Lung (tissue), 12 donors: ENCODE measurements around the gene PPP2R3A. TPM values are rescaled to one million over a fixed set of nuclear protein-coding genes. Genes with fewer than 3 reads are reported as not detected.

Experiments
- ATAC-seq: fragments of 200-7000 bp; cut with Tn5 transposase; one replicate; pipeline ENCODE4 v1.9.1; 2020; ENCODE audit warnings: moderate number of reproducible peaks; ENCODE audit not compliant: insufficient read depth, low FRiP score
- DNase-seq, 3 donors: peaks; one replicate each; pipeline ENCODE4 v3.0.0-alpha.2; 2013 to 2017
- H3K27ac ChIP-seq, 2 donors: one replicate each; pipeline ENCODE4 v1.5.1; 2013; ENCODE audit warnings: mild to moderate bottlenecking in 2 of 2, moderate library complexity in 2 of 2, control low read depth in 1 of 2, inconsistent platforms in 1 of 2, low read depth in 1 of 2, low read length in 1 of 2
- H3K27me3 ChIP-seq, 3 donors: one replicate each; pipeline ENCODE4 v1.5.1; 2013; ENCODE audit warnings: low read length in 2 of 3; ENCODE audit not compliant: control insufficient read depth in 3 of 3, insufficient read depth in 3 of 3
- H3K36me3 ChIP-seq, 4 donors: one replicate each; pipeline ENCODE4 v1.5.1; 2013; ENCODE audit warnings: low read length in 4 of 4, mild to moderate bottlenecking in 1 of 4, moderate library complexity in 1 of 4; ENCODE audit not compliant: control insufficient read depth in 4 of 4, insufficient read depth in 4 of 4
- H3K4me1 ChIP-seq, 5 donors: one replicate each; pipeline ENCODE4 v1.5.1; 2013; ENCODE audit warnings: low read length in 5 of 5, mild to moderate bottlenecking in 2 of 5, moderate library complexity in 1 of 5; ENCODE audit not compliant: control insufficient read depth in 5 of 5, insufficient read depth in 5 of 5
- H3K4me3 ChIP-seq: one replicate; pipeline ENCODE4 v1.5.1; 2013; ENCODE audit warnings: mild to moderate bottlenecking, control low read depth, moderate library complexity
- H3K9ac ChIP-seq, 2 donors: one replicate each; pipeline ENCODE4 v1.5.1; 2013; ENCODE audit warnings: low read length in 2 of 2, control low read depth in 1 of 2; ENCODE audit not compliant: insufficient read depth in 1 of 2
- H3K9me3 ChIP-seq, 4 donors: one replicate each; pipeline ENCODE4 v1.5.1; 2013; ENCODE audit warnings: low read length in 3 of 4, mild to moderate bottlenecking in 1 of 4, moderate library complexity in 1 of 4; ENCODE audit not compliant: control insufficient read depth in 4 of 4, insufficient read depth in 3 of 4
- CTCF ChIP-seq: IDR thresholded peaks from 2 replicates; pipeline ENCODE4 v1.5.1; 2012; ENCODE audit warnings: mild to moderate bottlenecking; ENCODE audit errors: control extremely low read depth, extremely low read depth
- WGBS, 2 donors: extraction: QIAGEN DNeasy Blood & Tissue Kit; methylation state at CpG; one replicate each; pipeline ENCODE4 v1.1.7; 2013; 5-methylcytosine and 5-hydroxymethylcytosine counted together
- polyA plus RNA-seq, 2 donors: library from polyadenylated mRNA; stranded (reverse); fragments of 200-250 nt; gene quantifications; one replicate each; pipeline ENCODE4 v1.2.1, GENCODE V29; 2013
- total RNA-seq, 2 donors: library from RNA; depleted of rRNA in 1 of 2; stranded (reverse); fragments of >200 nt in 1 of 2; gene quantifications; one replicate each; pipeline ENCODE4 v1.2.1, GENCODE V29; 2014 to 2021
- donor health status: control.
- donor health status: control.
- donor health status: Bipolar disorder and iron deficiency.
- donor health status: healthy.
- donor health status: DM: yes; HTN: yes; CAD: no.

The PPP2R3A gene
- total and polyA plus RNA-seq, 4 donors: 1.6 to 17.0 (median 4.6) TPM

DNA sequence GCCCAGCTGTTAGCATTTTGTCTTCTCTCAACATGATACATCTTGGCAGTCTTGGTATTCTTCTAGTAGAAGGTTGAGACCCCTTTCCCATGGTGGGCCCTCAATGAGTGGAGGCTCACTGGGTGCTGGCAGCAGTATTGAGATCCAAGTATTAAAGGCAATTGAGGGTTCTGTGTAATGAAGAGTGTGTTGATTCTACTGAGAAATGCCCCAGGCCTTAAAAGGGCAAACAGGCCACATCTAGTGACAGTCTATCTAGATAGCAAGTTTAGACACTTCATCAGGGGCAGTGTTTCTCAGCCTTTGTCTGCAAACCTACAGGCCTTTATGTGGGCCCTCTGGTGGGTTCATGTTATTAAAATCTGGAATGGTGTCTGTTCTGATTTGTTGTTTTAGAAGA, 9.5 kb downstream of the PPP2R3A start:
- Histone ChIP-seq H3K36me3 (no peaks in the 10 kb centered on the region), H3K27me3 (no peaks in the 10 kb centered on the region), H3K4me3 (no peak overlapping the region), H3K27ac (no peak overlapping the region), H3K9me3 (no peaks in the 10 kb centered on the region), H3K4me1 (peaks cover 0 to 12% (median 6%) of the 10 kb centered on the region in 5 donors), H3K9ac (no peak overlapping the region)
- no peak for ATAC-seq
- no peak for DNase-seq
- TF ChIP-seq CTCF: no peak

GRCh38 chr3:135975536-135975935, 10.0 kb downstream of the PPP2R3A start:
- H3K4me3 ChIP-seq: no peak overlapping the region
- no peak overlapping the region for H3K27ac ChIP-seq
- ATAC-seq (no peak), DNase-seq (no peak)
- H3K4me1 ChIP-seq: peaks cover 0 to 11% (median 6%) of the 10 kb centered on the region in 5 donors
- H3K36me3 ChIP-seq: no peaks in the 10 kb centered on the region
- 47 to 69% methylated on average over 2 of the region's 2 CpGs for whole genome bisulfite sequencing, 2 donors
- H3K9me3 ChIP-seq: no peaks in the 10 kb centered on the region
- TF ChIP-seq CTCF: no peak
- no peaks in the 10 kb centered on the region for H3K27me3 ChIP-seq
- no peak overlapping the region for H3K9ac ChIP-seq

GRCh38 chr3:135980343-135980742, 14.8 kb downstream of the PPP2R3A start:
- ATAC-seq (no peak), DNase-seq (no peak)
- H3K27me3 ChIP-seq: no peaks in the 10 kb centered on the region
- no peak for TF ChIP-seq CTCF
- peaks cover 0 to 9% (median 0%) of the 10 kb centered on the region in 5 donors for H3K4me1 ChIP-seq
- no peaks in the 10 kb centered on the region for H3K36me3 ChIP-seq
- WGBS, 2 donors: 93 to 97% methylated on average over 2 of the region's 2 CpGs
- no peaks in the 10 kb centered on the region for H3K9me3 ChIP-seq
- H3K4me3 ChIP-seq: no peak overlapping the region
- no peak overlapping the region for H3K9ac ChIP-seq
- no peak overlapping the region for H3K27ac ChIP-seq

DNA sequence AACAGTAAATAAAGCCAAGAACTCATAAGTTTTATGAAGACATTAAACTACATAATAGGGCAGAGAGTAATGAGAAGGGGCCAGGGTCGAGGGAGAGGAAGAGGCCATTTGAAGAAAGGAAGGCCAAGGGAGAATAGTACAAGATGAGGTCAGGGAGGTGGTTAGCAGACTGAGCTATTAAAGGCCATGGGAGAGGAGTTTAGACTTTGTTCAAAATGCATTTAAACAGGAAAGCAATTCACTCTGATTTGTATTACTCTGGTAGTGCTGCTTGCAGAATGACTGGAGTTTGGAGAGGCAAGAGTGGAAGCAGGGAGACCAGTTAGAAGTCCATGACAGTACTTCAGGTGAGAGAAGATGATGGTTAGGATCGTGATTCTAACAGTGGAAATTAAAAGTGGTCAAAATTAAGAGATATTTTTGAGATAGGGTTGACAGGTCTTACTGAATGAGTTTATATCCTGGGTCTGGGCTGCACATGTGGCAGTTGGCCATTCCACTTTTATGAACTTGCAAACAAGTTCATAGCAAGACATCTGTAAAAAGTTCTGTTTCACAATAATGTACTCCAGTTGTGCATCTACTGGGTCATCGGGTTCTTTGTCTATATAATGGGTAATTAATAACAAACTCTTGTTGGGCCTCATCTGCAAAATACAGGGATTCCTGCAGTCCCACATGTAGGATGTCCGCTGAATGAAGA, 16.3 kb downstream of the PPP2R3A start:
- no peak for ATAC-seq
- Histone ChIP-seq H3K4me3 (no peak overlapping the region), H3K27me3 (no peaks in the 10 kb centered on the region), H3K9ac (no peak overlapping the region), H3K27ac (no peak overlapping the region), H3K4me1 (peaks cover 0 to 9% (median 0%) of the 10 kb centered on the region in 5 donors), H3K9me3 (no peaks in the 10 kb centered on the region), H3K36me3 (no peaks in the 10 kb centered on the region)
- DNase-seq: no peak
- 86 to 90% methylated on average over 4 of the region's 4 CpGs for WGBS, 2 donors
- TF ChIP-seq CTCF: no peak
